ENCODE data around the gene BMP6.

The BMP6 gene

DNA sequence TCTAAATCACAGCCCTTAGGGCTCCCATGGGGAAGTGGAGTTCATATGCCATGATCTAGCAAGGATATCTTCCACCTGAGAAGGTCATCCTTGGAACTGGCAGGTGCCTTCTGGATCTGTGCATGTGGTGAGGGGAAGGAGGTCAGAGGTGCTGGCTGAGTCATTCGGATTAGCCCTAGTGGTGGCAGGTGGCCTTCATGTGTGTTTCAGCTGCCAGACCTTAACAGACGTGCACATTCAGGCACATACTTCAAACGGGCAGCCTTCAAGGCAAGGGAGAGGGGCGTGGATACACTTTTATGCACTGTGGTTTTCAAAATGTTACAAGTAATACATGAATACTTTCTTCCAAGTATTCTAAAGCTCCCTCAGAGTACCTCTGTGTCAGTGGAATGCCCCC lies 51.2 kb downstream of the BMP6 start:
- DNase-seq (ENCODE audit: low read depth in 2 of 2), result no peak
- no peak for TF ChIP-seq CTCF (IDR thresholded peaks at IDR 0.05; ENCODE audit: low read depth, low read length)
- H3K4me3 ChIP-seq (replicated peaks in 1 of 2; ENCODE audit: low read depth in 2 of 2, low read length in 2 of 2), result no peak overlapping the region

- DNase-seq (ENCODE audit: low read depth in 2 of 2), result no peak
- H3K4me3 ChIP-seq (replicated peaks in 1 of 2; ENCODE audit: low read depth in 2 of 2, low read length in 2 of 2), result no peak overlapping the region
- no peak for TF ChIP-seq CTCF (IDR thresholded peaks at IDR 0.05; ENCODE audit: low read depth, low read length)
These were observed 55.3 kb downstream of the BMP6 start for GRCh38 chr6:7781240-7781639.

- no peak for DNase-seq (ENCODE audit: low read depth in 2 of 2)
- no peak for TF ChIP-seq CTCF (IDR thresholded peaks at IDR 0.05; ENCODE audit: low read depth, low read length)
- no peak overlapping the region for H3K4me3 ChIP-seq (replicated peaks in 1 of 2; ENCODE audit: low read depth in 2 of 2, low read length in 2 of 2)
These were observed 58.3 kb downstream of the BMP6 start for GRCh38 chr6:7784248-7784647.

DNA sequence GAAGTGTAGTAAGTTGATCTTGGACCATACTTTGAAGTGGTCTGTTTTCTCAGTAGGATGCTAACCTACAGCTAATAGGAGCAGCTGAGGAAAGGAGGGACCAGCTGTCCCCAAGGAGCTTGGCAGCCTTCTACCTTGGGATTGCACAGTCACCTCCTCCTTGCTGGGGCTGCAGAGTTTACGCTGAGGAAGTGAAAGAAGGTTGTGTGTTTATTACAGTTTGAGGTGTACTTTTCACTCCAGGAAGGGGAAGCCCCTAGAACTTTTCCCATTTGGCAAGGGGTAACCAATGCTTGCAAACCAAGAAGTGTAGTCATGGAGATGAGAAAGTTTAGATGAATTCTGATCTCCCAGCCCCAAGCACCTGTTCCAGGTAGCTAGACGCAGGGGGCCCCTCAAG lies 58.8 kb downstream of the BMP6 start:
- no peak for TF ChIP-seq CTCF (IDR thresholded peaks at IDR 0.05; ENCODE audit: low read depth, low read length)
- no peak overlapping the region for H3K4me3 ChIP-seq (replicated peaks in 1 of 2; ENCODE audit: low read depth in 2 of 2, low read length in 2 of 2)
- no peak for DNase-seq (ENCODE audit: low read depth in 2 of 2)

DNA sequence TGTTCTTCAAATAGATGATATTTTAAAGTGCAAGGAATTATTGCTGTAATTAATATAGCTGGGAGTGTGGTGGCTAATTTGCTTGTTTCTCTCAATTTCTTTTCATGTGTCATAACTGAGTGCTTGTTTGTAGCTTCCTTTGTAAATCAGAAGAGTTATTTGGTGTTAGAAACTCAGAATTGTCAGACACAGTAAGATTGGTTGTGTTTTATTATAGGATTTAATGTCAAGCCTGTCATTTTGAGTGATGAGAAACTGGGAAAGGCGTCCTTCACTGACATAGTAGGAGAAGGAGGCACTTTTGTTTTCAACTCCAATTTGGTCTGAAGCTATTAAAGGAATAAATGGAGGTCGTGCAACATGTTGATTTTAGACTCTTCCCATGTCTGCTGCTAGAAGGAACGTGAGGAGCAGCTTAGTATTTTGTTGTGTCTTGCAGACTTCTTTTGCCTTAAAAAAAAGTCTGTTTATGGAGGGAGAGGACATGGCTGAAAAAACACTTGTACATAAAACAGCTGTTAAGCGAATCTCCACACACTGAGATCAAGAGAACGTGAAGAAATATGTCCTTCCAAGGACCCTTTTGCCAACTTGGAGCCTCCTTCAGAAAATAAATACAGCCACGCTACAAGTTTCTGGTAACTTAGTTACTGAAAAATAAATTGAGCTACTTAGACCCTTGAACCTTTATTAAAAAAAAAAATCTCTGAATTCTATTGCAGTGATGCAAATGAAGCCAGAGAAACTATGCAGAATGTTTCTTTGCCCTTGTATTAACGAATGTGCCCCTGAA lies 59.5 kb downstream of the BMP6 start:
- no peak overlapping the region for H3K4me3 ChIP-seq (replicated peaks in 1 of 2; ENCODE audit: low read depth in 2 of 2, low read length in 2 of 2)
- TF ChIP-seq CTCF (IDR thresholded peaks at IDR 0.05; ENCODE audit: low read depth, low read length), result no peak
- DNase-seq (ENCODE audit: low read depth in 2 of 2), result peak in 1 of 2 donors; percentile 41

DNA sequence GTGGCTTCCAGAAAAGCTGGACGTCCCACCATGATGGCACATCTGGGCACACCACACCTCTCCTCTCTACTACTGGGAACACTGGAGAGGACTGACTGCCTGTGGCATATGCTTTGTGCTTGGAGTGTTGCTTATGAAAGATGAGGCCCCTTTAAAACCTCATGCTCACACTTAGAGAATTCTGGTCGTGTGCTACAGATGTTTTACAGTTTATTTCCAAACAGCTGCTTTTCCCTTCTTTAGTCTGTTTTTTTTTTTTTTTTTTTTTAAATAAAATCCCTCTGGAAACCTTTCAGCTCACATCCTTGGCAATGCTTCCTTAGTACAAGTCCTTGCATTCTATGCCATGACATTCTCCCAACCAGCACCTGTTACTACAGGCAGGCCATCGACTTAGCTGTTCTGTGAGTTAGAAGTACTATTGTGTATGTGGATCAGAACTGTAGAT lies 60.3 kb downstream of the BMP6 start:
- no peak for TF ChIP-seq CTCF (IDR thresholded peaks at IDR 0.05; ENCODE audit: low read depth, low read length)
- DNase-seq (ENCODE audit: low read depth in 2 of 2), result peak in 1 of 2 donors; percentile 24
- no peak overlapping the region for H3K4me3 ChIP-seq (replicated peaks in 1 of 2; ENCODE audit: low read depth in 2 of 2, low read length in 2 of 2)
